SU-DHL-6 (cell line): Measurements from ENCODE around the gene TSPAN32.

Experiments used
- H2AFZ ChIP-seq: fragments of 200-600 bp; sonication (generic); 2 replicates; pipeline ENCODE4 v1.6.1; 2014; ENCODE audit warnings: low read depth, mild to moderate bottlenecking, moderate library complexity, mixed read lengths, antibody characterized with exemption, low read length; ENCODE audit not compliant: severe bottlenecking
- H3F3A ChIP-seq: fragments of 200-600 bp; shearing (Covaris generic); 2 replicates; pipeline ENCODE4 v1.6.0; 2016; ENCODE audit warnings: antibody characterized with exemption, mild to moderate bottlenecking; ENCODE audit not compliant: insufficient read depth
- H3K27ac ChIP-seq: fragments of 200-600 bp; sonication (generic); 2 replicates; pipeline ENCODE4 v1.5.1; 2016; ENCODE audit warnings: low read depth, mild to moderate bottlenecking, low read length, moderate library complexity, mixed read lengths
- H3K27me3 ChIP-seq: fragments of 200-600 bp; sonication (generic), shearing (Covaris generic); 2 replicates; pipeline ENCODE4 v1.6.0; 2014; ENCODE audit warnings: mild to moderate bottlenecking, low read length
- H3K36me3 ChIP-seq: fragments of 200-600 bp; sonication (generic); 2 replicates; pipeline ENCODE4 v1.6.1; 2014; ENCODE audit warnings: mild to moderate bottlenecking, low read length, mixed read lengths
- H3K4me2 ChIP-seq: fragments of 300-600, 200-600 bp; shearing (Covaris generic), sonication (generic); 2 replicates; pipeline ENCODE4 v1.6.0; 2014; ENCODE audit warnings: low read length, low read depth, mild to moderate bottlenecking; ENCODE audit not compliant: poor library complexity, severe bottlenecking
- H3K4me3 ChIP-seq: fragments of 200-600 bp; sonication (generic); 2 replicates; pipeline ENCODE4 v1.5.1; 2014; ENCODE audit warnings: antibody characterized with exemption, low read length, mild to moderate bottlenecking, mixed read lengths; ENCODE audit not compliant: insufficient read depth, poor library complexity, severe bottlenecking
- H3K79me2 ChIP-seq: fragments of 200-600 bp; sonication (generic); 2 replicates; pipeline ENCODE4 v1.6.1; 2014; ENCODE audit warnings: mild to moderate bottlenecking, low read length, moderate library complexity; ENCODE audit not compliant: insufficient read depth
- H3K9ac ChIP-seq: fragments of 200-600 bp; sonication (generic); 2 replicates; pipeline ENCODE4 v1.7.0; 2014; ENCODE audit warnings: mild to moderate bottlenecking, low read length
- H3K9me2 ChIP-seq: fragments of 200-600 bp; sonication (generic); replicated peaks from 2 replicates; pipeline ENCODE4 v1.6.1; 2014; ENCODE audit warnings: low read length; ENCODE audit not compliant: insufficient read depth
- H3K9me3 ChIP-seq: fragments of 200-600 bp; sonication (generic); 2 replicates; pipeline ENCODE4 v1.6.1; 2014; ENCODE audit warnings: low read length, mixed read lengths; ENCODE audit not compliant: insufficient read depth
- H4K20me1 ChIP-seq: fragments of 200-600 bp; sonication (generic); 2 replicates; pipeline ENCODE4 v1.6.1; 2014; ENCODE audit warnings: low read depth, mild to moderate bottlenecking, antibody characterized with exemption, low read length, moderate library complexity, mixed read lengths
- CTCF ChIP-seq: fragments of 200-600 bp; sonication (generic); IDR thresholded peaks from one replicate; pipeline ENCODE4 v1.5.1; 2017; ENCODE audit warnings: antibody characterized with exemption, mild to moderate bottlenecking, low read length, moderate library complexity; ENCODE audit not compliant: insufficient read depth, poor library complexity, severe bottlenecking
- EZH2phosphoT487 ChIP-seq: fragments of 200-600 bp; sonication (generic), shearing (Covaris generic); conservative IDR thresholded peaks from 2 replicates; pipeline ENCODE4 v1.6.1; 2018; ENCODE audit warnings: mild to moderate bottlenecking, antibody characterized with exemption, low read length, moderate library complexity, mixed read lengths

Gene TSPAN32

GRCh38 chr11:2318123-2318522 lies 16.3 kb downstream of the TSPAN32 start:
- Histone ChIP-seq H3K9me2 (no peaks in the 10 kb centered on the region), H3K4me2 (no peak overlapping the region), H3K27me3 (no peaks in the 10 kb centered on the region), H3K4me3 (no peak overlapping the region), H3K79me2 (no peaks in the 10 kb centered on the region), H3K9ac (no peak overlapping the region), H4K20me1 (no peaks in the 10 kb centered on the region), H3K27ac (no peak overlapping the region), H2AFZ (no peak overlapping the region), H3K9me3 (no peaks in the 10 kb centered on the region), H3K36me3 (no peaks in the 10 kb centered on the region), H3F3A (no peaks in the 10 kb centered on the region)
- no peak for TF ChIP-seq EZH2phosphoT487
- TF ChIP-seq CTCF, result no peak

GRCh38 chr11:2318707-2319106 lies 16.9 kb downstream of the TSPAN32 start:
- H3F3A ChIP-seq, result no peaks in the 10 kb centered on the region
- no peak overlapping the region for H3K4me2 ChIP-seq
- no peak overlapping the region for H3K9ac ChIP-seq
- H3K27ac ChIP-seq, result no peak overlapping the region
- H3K9me3 ChIP-seq, result no peaks in the 10 kb centered on the region
- H3K4me3 ChIP-seq, result no peak overlapping the region
- no peaks in the 10 kb centered on the region for H3K36me3 ChIP-seq
- H2AFZ ChIP-seq, result no peak overlapping the region
- no peaks in the 10 kb centered on the region for H4K20me1 ChIP-seq
- no peaks in the 10 kb centered on the region for H3K9me2 ChIP-seq
- H3K27me3 ChIP-seq, result no peaks in the 10 kb centered on the region
- TF ChIP-seq EZH2phosphoT487 (no peak), CTCF (no peak)
- H3K79me2 ChIP-seq, result no peaks in the 10 kb centered on the region

GRCh38 chr11:2319791-2320472 lies 18.1 kb downstream of the TSPAN32 start:
- no peaks in the 10 kb centered on the region for H3K27me3 ChIP-seq
- H3K9me2 ChIP-seq, result no peaks in the 10 kb centered on the region
- H4K20me1 ChIP-seq, result no peaks in the 10 kb centered on the region
- H3F3A ChIP-seq, result no peaks in the 10 kb centered on the region
- no peak overlapping the region for H3K4me3 ChIP-seq
- H3K9me3 ChIP-seq, result no peaks in the 10 kb centered on the region
- no peak overlapping the region for H2AFZ ChIP-seq
- TF ChIP-seq EZH2phosphoT487 (no peak), CTCF (no peak)
- no peak overlapping the region for H3K4me2 ChIP-seq
- no peaks in the 10 kb centered on the region for H3K36me3 ChIP-seq
- H3K27ac ChIP-seq, result no peak overlapping the region
- H3K79me2 ChIP-seq, result no peaks in the 10 kb centered on the region
- H3K9ac ChIP-seq, result no peak overlapping the region
